DND-41 (cell line): Measurements from ENCODE around the gene FNBP1L.
"Not testable (repeated sequence)": the region's sequence is repeated elsewhere in the genome, so short reads cannot be mapped to it uniquely, and the experiment has no call there.

Source experiments
- ATAC-seq: fragments of 200-7000 bp; cut with Tn5 transposase; 3 replicates; pipeline ENCODE4 v1.9.1; 2021; ENCODE audit warnings: low read depth; ENCODE audit not compliant: insufficient read depth
- DNase-seq: peaks from one replicate; pipeline ENCODE4 v3.0.0-alpha.2; 2020
- H2AFZ ChIP-seq: 2 replicates; pipeline ENCODE4 v1.6.0; 2012; ENCODE audit warnings: low read depth, low read length
- H3K27ac ChIP-seq: 2 replicates; pipeline ENCODE4 v1.5.1; 2012; ENCODE audit warnings: low read length, inconsistent platforms
- H3K27me3 ChIP-seq: fragments of 200-600 bp; sonication (generic); 2 replicates; pipeline ENCODE4 v1.6.0; 2012; ENCODE audit warnings: low read length, mild to moderate bottlenecking, inconsistent platforms; ENCODE audit not compliant: insufficient read depth, poor library complexity
- H3K36me3 ChIP-seq: 2 replicates; pipeline ENCODE4 v1.5.1; 2012; ENCODE audit warnings: low read length, inconsistent platforms; ENCODE audit not compliant: insufficient read depth
- H3K4me1 ChIP-seq: 2 replicates; pipeline ENCODE4 v1.5.1; 2012; ENCODE audit warnings: mild to moderate bottlenecking, low read length; ENCODE audit not compliant: insufficient read depth
- H3K4me2 ChIP-seq: 2 replicates; pipeline ENCODE4 v1.6.0; 2012; ENCODE audit warnings: mild to moderate bottlenecking, moderate library complexity, low read length, inconsistent platforms; ENCODE audit not compliant: insufficient read depth
- H3K4me3 ChIP-seq, 2 experiments: fragments of 200-600 bp in 1 of 2; shearing (Covaris generic) in 1 of 2; 2 replicates each; pipeline ENCODE4 v1.5.1; 2012 to 2016; ENCODE audit warnings: inconsistent platforms in 2 of 2, low read length in 2 of 2, mild to moderate bottlenecking in 2 of 2, low read depth in 1 of 2, moderate library complexity in 1 of 2
- H3K79me2 ChIP-seq: 2 replicates; pipeline ENCODE4 v1.6.0; 2012; ENCODE audit warnings: low read length, inconsistent platforms; ENCODE audit not compliant: insufficient read depth
- H3K9ac ChIP-seq: 2 replicates; pipeline ENCODE4 v1.6.0; 2012; ENCODE audit warnings: low read depth, mild to moderate bottlenecking, inconsistent platforms, low read length, moderate library complexity
- H3K9me3 ChIP-seq: 2 replicates; pipeline ENCODE4 v1.5.1; 2012; ENCODE audit warnings: low read length, moderate library complexity, mild to moderate bottlenecking, inconsistent platforms; ENCODE audit not compliant: insufficient read depth, severe bottlenecking
- H4K20me1 ChIP-seq: 2 replicates; pipeline ENCODE4 v1.6.0; 2012; ENCODE audit warnings: low read length; ENCODE audit not compliant: insufficient read depth
- CTCF ChIP-seq: IDR thresholded peaks from 2 replicates; pipeline ENCODE4 v1.5.1; 2012; ENCODE audit warnings: borderline replicate concordance, low read length, moderate library complexity, mild to moderate bottlenecking; ENCODE audit not compliant: poor library complexity, severe bottlenecking; ENCODE audit errors: extremely low read depth
- EZH2 ChIP-seq: IDR thresholded peaks from 3 replicates; pipeline ENCODE4 v1.6.1; 2012; ENCODE audit warnings: borderline replicate concordance, low read depth, mild to moderate bottlenecking, moderate library complexity, low read length, inconsistent platforms; ENCODE audit not compliant: severe bottlenecking

Gene FNBP1L

DNA sequence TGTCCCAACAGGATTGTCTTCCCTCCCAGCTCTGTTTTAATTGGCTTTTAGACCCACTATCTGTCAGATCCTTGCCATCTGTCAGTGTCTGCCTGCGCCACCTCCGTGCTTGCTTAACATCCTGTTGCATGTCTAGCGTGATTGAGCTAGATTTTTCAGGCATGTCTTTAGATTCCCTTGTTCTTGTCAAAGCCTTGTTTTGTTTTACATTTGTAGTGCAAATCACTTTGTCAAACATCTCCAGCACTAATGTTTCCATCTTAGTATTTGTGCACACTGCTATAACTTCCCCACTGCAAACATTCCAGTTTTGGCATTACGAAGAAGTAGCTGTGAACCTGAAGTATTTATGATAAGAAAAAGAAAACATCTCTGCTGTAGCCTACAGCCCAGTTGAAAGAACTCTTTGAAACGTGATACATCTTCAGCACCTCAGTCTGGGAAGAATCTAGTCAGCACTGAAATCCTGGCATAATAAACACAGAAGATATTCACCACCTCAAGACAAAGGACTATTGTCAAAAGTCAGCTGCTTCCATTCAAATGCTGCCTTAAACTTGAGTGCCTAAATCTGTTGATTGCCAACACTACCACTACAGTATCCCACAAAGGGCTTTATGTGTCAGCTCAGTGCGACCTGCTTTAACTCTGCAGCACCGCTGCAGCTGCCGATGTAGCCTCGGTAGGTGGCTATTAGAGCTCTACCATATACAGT lies 105.0 kb downstream of the FNBP1L start:
- H2AFZ ChIP-seq, result no peak overlapping the region
- peaks cover 39% of the 10 kb centered on the region; the same call in 1 of the 2 replicates for H3K36me3 ChIP-seq
- no peaks in the 10 kb centered on the region for H4K20me1 ChIP-seq
- no peak overlapping the region for H3K9ac ChIP-seq
- no peaks in the 10 kb centered on the region for H3K79me2 ChIP-seq
- no peaks in the 10 kb centered on the region for H3K27me3 ChIP-seq
- H3K4me2 ChIP-seq, result no peak overlapping the region
- ATAC-seq (peak; percentile 72; the same call in 2 of the 3 replicates), DNase-seq (peak; percentile 32)
- H3K27ac ChIP-seq, result no peak overlapping the region
- H3K4me3 ChIP-seq, result no peak overlapping the region
- TF ChIP-seq CTCF, result no peak
- TF ChIP-seq EZH2, result no peak
- H3K4me1 ChIP-seq, result peaks cover 25% of the 10 kb centered on the region
- no peaks in the 10 kb centered on the region for H3K9me3 ChIP-seq

DNA sequence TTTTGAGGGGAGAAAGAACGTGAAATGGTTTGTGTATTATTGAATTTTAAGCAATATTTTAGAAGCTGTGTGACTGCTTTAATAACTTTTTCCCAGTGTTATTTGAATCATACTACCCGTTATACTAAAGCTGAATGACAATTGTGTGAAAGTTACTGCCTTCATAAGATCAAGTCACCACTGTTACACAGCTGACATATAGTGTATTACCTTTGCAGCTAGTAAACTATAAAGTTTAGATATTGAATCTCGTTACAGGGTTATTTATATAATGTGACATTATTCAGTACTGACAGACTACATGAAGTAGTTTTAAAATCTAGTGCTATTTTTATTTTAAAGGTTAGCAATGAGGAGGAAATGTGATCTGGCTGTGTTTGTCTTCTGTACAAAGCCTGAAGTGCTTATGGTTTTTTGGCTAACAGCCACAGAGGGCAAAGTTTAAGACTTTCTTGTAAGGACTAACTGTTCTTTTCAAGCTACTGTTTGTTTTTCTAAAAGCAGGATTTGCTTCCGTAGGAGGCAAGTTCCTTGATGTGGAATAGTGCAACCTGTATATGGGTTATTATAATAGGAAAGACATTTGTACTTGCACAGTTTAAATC lies 106.1 kb downstream of the FNBP1L start:
- H3K9me3 ChIP-seq, H3K9ac ChIP-seq, H3K27ac ChIP-seq, H3K4me2 ChIP-seq, DNase-seq, H3K4me3 ChIP-seq, H3K27me3 ChIP-seq, H3K79me2 ChIP-seq, H4K20me1 ChIP-seq, H2AFZ ChIP-seq: not testable (repeated sequence)
- ATAC-seq, result peak; percentile 44; the same call in 1 of the 3 replicates
- Histone ChIP-seq H3K36me3 (peaks cover 32% of the 10 kb centered on the region; the same call in 1 of the 2 replicates), H3K4me1 (peaks cover 25% of the 10 kb centered on the region)

DNA sequence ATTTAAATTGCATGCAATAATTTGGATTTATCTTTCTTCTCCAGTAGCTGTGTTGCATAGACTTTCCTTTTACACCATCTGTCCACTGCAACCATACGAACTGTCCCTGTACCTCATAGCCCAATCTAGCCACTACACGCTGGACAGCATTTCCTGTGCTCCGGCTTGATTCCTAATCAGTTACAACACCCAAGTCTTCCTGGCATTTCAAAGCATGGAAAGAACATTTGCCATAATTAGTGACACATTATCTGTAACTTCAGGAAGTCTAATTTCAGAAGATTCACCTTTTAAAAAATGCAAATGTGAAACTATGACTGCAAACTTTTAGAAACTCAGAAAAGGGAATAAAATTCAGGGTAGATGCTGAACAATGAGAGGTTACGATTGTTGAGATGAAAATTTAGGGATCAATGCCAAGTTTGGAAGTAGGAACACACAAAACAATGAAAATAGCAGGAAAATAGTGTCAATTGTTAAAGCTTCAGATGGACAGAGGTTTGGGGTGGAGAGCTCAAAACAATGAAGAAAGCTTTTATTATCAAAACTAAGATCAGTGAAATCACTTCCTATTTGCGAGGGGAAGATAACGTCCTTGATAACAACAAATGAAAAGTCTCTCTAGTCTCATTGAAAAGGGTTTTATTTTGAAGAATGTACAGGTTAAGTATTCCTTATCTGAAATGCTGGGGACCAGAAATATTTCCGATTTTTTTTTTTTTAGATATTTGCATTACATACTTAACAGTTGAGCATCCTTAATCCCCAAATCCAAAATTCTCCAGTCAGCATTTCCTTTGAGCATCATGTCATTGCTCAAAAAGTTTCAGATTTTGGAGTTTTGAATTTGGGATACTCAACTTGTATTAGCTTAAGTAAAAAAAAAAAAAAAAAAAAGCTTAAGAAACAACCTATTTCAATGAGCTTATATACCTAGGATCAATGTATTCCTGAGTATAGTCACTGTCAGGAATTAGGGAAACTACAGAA lies 107.3 kb downstream of the FNBP1L start:
- peak overlapping the region; percentile 27; the same call in 1 of the 2 replicates for H3K27ac ChIP-seq
- H3K4me1 ChIP-seq, result peaks cover 25% of the 10 kb centered on the region
- TF ChIP-seq CTCF, result no peak
- TF ChIP-seq EZH2, result no peak
- no peak overlapping the region for H3K9ac ChIP-seq
- peaks cover 28% of the 10 kb centered on the region; the same call in 1 of the 2 replicates for H3K36me3 ChIP-seq
- no peaks in the 10 kb centered on the region for H3K27me3 ChIP-seq
- no peaks in the 10 kb centered on the region for H3K9me3 ChIP-seq
- no peak for DNase-seq
- no peak overlapping the region for H2AFZ ChIP-seq
- no peak overlapping the region for H3K4me3 ChIP-seq
- peak; percentile 41; the same call in 1 of the 3 replicates for ATAC-seq
- H3K4me2 ChIP-seq, result peak overlapping the region; percentile 2; the same call in 1 of the 2 replicates
- no peaks in the 10 kb centered on the region for H4K20me1 ChIP-seq
- no peaks in the 10 kb centered on the region for H3K79me2 ChIP-seq
